NCI-H1417 treated with DMSO at 0.1 percent for 48 hours (cell line): ENCODE data around the gene SLC40A1.
A peak's percentile ranks its signal among the peaks of the same experiment; 100 is the strongest.
"Not testable (repeated sequence)": the region's sequence is repeated elsewhere in the genome, so short reads cannot be mapped to it uniquely, and the experiment has no call there.

Experiments used
- DNase-seq: peaks from one replicate; lab custom pipeline; 2025; lab: John Stamatoyannopoulos, UW

The SLC40A1 gene, protein sequence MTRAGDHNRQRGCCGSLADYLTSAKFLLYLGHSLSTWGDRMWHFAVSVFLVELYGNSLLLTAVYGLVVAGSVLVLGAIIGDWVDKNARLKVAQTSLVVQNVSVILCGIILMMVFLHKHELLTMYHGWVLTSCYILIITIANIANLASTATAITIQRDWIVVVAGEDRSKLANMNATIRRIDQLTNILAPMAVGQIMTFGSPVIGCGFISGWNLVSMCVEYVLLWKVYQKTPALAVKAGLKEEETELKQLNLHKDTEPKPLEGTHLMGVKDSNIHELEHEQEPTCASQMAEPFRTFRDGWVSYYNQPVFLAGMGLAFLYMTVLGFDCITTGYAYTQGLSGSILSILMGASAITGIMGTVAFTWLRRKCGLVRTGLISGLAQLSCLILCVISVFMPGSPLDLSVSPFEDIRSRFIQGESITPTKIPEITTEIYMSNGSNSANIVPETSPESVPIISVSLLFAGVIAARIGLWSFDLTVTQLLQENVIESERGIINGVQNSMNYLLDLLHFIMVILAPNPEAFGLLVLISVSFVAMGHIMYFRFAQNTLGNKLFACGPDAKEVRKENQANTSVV

DNA sequence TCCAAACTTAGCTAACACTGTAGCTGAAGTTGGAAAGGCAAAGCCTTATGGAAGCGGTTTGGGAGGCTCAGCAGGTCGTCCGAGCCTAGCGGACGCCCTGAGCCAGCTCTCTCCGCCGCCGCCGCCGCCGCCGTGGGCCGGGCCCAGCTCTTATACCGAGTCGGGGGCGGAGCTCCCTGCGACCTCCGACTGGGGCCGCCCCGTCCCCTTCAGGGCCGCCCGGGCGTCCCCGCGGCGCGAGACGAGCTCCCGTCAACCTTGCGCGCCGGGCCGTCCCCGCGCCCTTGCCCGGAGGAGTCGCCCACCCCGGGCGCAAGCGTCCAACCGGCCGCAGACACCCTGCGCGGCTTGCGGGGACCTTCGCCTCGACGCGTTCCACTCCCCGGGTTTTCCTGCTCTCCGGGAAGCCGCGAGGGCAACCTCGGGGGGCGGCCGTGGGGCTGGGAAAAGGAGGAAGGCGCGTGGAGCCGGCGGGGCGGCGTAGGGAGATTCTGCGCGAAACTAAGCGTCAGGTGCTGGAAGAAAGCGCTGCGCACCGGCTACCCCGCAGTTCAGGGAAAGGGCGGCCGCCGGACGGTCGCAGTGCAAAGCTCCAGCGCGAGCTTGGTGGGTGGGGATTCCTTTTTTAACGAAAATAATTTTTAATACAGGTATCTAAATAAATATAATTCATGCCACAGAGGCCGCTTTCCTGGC, at the start of gene SLC40A1:
TSS of gene SLC40A1 (minus strand) at position 129 of the 696 bp plus-strand sequence. CDS start 326 bp downstream, outside the sequence.
- DNase-seq, result peak; percentile 43

DNA sequence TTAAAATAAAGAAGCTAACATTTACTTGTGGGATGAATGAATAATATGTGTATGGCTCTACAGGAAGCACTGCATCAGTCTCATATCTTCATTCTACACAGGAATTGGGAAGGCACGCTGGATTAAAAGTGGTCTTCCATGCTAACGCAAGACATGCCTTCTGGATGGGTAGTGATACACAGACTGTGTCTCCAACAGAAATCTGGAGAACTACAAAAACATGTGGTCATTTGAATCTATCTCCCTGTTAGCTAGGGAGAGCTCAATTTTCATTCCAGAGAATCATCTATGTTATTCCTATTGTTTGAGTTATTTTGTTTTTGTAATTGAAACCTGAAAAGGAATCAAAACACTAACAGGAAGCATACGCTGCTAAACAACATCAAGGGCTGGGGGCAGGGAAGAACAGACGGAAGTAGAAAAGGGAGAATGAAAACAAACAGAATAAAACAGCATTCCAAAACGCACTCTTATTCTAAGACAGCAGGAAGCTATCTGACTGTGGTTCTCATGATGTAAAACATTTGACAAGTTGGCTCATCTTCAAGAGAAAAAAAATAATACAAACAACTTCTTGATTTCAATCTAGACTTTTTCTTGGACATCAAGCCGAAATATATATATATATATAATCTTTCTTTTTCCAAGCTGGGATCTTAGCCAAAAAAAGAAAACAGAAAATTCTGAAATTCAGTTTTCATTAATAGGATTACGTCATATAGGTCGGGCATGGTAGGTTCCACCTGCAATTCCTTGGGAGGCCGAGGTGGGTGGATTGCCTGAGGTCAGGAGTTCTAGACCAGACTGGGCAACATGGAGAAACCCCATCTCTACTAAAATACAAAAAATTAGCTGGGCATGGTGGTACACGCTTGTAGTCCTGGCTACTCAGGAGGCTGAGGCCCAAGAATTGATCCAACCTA, 49.2 kb upstream of the SLC40A1 start:
- DNase-seq, result no peak

DNA sequence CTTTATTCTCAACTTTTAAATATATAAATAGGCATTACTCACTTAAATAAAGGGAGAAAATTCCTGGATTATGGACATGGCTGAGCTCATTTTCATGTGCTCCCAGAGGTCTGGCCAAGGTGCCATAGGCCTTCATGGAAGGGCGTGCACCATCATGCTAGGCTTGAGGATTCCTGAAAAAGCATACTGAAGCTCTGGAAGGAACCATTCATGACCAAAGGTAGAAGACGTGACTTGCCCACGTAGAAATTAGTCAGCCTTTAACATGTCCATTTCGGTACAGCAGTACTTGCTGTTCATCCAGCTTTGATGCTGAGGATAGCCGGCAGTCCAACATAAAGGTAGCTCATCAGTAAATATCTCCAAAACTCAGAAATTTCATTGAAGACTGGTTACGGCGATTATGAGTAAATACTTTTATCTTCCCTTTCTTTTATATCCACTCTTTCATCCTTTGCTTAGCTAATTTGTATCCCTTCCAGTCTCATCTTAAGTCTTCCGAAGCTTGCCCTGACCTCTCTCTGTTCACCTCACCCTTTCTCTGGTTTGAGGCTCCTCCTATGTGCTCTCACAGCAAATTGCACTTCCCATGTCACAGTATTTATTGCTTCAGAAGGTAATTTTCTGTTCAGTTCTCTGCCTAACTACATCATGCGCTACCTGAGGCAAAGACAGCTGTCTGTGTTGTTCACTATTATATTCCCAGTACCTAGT, 48.4 kb upstream of the SLC40A1 start:
- DNase-seq, result no peak

DNA sequence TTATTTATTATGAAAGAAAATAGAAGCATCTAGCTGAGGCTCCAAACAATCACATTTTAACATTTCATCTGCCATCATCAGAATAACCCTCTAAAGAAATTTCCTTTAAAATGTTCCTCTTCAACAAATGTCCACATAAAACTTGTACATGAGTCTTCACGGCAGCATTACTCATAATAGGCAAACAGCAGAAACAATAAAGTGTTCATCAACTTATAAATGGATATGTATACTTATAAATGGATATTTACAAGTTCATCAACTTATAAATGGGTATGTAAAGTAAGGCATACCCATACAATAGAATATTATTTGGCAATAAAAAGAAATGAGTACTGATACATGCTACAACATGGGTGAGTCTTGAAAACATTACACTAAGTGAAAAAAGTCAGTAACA, 47.2 kb upstream of the SLC40A1 start:
- DNase-seq, result no peak

DNA sequence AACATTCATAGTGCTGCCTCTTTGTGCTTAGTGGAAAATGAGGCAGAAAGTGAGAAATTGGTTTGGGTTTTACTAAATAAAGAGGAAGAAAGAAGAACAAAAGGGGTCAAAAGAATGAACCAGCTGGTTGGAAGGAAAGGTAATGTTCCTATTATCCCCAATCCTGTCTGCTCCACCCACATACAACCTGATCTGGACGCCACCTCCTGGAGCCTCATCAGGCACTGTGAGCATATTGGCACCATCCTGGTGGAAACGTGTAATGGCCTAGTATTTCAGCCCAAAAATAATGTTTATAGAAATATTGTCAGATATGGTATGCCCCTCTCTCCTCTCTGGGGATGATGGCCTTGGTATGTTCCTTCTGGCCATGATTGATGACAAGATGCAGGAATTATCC, 45.0 kb upstream of the SLC40A1 start:
- no peak for DNase-seq

DNA sequence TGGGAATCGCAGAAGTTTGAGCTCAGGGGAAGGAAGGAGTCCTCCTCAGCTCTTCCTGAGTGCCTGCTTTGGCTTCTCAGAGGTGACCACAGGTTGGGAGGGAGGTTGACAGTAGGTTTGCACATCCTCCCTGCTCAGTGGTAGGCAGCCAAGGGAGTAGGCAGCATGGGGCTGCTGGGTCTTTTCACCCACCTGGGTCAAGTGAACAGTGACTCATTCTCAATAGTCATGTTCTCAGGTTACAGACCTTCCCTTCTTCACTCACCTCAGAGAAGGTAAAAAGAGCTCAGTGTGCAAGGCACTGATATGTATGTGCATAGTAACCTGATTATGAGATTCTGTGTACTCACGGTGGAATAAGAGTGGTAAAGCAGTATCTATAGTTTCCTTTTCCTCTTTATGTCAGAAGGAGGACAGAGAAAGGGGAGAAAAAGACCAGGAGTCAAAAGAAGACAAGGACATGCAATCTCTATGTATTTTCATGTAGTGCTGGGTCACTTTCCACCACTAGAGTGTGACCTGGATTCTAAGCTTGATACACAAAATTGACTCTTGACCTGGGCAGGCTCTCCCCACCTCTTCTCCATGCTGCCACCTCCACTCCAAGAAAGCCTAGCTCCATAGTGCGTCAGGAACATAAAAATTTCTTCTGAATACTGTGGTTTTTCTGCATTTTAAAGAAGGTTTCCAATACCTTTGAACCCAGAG, 44.2 kb upstream of the SLC40A1 start:
- DNase-seq, result no peak

DNA sequence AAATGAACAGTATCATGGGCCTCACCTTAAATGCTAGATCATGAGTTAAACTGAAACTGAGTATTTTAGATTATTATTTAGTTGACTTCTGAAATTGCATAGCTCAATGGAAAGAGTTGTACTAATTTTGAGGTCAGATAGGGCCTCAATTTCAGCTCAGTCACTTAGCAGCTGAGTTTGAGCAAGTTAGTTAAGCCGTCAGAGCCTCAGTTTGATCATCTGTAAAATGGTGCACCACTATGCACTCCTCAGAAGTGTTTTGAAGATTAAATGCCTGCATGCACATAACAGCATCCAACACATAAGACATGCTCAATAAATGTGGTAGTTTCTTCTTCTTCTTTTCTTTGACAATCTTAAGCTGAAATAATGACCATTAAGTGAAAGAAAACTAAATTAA, 42.5 kb upstream of the SLC40A1 start:
- no peak for DNase-seq

DNA sequence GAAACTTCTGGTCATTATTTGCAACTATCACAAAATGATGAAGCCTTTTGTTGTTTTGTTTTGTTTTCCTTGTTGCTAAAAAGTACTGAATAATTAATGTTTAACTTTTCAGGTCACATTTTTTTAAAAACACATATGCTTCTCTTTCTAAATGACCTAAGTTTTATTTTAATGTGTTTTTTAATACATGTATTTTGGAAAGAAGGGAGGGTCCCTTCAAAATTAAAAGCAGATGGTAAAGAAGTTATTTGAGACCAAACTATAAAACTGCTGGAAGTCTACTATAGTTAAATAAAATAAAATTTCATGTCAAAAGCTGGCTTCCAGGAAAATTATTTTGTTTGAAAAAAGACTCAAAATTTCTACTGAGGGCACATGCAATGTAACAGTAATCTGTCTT, 41.2 kb upstream of the SLC40A1 start:
- no peak for DNase-seq

DNA sequence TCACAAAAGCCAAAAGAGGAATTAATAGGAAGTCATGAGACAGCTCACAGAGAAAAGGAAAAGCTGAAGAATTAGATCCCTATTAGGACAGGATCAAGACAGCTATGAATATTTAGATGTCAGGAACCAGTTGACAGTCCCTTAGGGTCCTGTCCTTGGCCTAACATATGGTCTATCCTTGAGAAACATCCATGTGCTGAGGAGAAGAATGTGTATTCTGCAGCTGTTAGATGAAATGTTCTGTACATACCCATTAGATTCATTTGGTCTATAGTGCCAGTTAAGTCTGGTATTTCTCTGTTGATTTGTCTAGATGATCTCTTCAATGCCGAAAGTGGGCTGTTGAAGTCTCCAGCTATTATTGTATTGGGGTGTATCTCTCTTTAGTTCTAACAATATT, 37.6 kb upstream of the SLC40A1 start:
- no peak for DNase-seq

DNA sequence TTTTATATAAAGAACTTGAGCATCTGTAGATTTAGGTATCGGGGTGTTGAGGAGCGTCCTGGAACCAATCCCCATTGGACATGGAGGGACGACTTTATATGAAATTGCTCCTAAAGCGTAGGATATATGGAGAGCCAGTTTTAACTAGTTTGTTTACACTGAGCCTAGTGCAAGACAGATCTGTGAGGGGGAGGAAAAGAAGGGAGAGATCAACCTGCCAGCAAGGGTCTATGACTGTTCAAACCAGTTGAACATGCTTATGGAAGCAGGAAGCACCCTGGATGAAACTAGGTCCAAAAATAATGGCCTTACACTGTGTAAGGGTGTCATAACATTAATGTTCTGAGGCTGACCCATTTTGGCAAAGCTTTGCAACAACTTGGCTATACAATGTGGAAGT, 34.0 kb upstream of the SLC40A1 start:
- DNase-seq, result no peak

DNA sequence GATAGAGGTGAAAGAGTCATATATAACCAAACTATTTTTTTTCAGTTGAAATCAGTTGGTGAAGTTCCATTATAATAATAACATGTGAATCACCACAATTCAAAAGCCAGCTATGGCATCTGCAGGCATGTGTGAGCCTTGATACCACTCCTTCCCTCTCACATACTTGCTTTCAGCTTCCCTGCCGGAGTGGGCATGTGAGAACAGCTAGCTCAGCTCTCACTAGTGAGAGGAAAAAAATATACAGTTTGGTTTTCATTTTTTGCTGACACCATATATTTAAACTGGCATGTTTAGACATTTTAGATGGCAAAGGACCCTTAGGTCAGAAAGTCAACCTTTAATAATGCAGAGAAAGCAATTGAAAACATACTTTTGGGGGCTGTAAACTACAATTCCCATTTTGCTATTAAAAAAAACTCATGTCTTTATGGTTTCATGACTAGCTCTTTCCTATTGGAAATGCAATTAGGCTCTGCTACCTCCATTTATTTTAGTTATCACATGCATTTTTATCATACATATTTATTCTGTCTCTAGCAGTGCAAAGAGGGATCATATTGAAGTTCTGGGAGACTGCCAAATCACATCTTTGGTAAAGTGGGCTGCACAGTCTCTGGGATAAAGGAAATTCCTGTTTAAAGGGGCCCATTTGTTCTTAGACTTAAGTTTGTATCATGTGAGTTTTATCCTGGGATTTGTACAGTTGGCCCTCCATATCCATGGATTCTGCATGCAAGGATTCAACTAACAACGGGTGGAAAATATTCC, 33.2 kb upstream of the SLC40A1 start:
- DNase-seq, result no peak

DNA sequence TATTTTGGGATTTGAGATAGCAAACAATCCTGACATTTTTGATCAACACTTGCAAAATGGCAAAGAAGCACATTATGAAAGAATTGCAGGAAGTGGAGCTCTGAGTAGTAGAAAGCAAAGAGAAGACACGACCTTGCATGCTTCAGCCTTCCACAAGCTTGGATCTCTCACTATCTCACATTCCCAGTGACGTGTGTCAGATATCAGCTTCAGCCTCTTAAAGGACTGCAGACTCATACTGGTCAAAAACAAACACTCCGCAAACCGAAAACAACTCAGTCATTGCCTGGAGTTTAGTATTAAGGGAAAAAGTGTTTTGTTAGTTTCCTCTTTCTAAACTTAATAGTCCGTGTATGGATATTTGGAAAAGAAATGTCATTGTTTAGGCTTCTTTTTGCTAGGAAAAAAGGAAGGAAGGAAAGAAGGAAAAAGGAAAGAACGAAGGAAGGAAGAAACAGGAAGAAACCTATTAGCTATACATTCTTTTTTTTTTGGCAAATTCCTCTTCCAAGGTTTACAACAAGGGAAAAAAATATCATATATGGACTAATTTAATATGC, 32.6 kb upstream of the SLC40A1 start:
- no peak for DNase-seq

DNA sequence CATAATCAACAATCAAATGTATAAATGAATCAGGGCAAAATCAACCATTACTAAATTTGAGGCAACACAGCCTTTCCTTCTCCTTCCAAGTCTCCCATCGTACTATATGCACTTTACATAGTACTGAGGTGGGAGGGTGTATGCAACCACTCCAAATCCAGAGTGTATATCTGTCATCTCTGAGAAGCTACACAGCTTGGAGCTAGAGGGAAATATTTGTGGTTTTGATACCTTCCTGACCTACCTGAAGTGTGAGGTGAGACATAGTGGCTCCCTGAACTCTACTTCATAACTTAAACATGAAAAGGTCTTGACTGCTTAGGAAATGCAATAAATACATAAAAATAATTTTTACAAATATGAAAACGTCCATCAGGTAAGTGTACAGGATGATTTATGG, 30.1 kb upstream of the SLC40A1 start:
- no peak for DNase-seq

DNA sequence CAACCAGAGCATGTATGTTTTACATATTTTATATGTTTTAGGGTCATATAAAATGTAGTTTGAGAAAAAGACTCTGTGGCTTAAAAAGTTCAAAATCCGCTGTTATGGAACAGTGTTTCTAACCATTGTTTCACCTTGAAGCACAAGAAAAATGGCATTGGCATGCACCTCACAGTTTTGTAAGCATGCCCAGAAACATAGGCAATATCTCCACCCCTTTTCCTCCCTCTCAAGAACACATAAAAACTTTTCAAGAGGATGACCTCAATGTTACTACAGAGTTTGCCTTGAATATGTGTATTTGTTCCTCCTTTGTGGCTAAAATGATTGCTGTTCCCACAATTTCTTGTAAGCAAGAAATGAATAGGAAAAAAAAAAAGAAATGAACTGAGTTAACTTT, 29.3 kb upstream of the SLC40A1 start:
- no peak for DNase-seq

DNA sequence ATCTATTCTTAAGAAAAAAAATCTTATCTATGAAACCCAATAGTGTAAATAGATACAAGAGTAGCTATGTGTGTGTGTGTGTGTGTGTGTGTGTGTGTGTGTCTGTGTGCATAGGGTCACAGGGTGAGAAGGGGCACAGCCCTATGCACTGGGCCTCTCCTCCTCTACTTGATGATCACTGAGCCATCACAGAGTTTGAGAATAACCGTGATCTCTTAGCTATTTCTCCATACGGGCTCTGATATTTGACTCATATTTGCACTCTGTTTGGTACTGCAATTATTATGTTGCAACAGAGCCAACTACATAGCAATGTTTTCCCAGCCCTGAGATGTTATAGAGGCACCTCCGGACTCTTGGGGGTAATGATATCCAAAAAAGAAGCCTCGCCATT, 28.8 kb upstream of the SLC40A1 start:
- no peak for DNase-seq

DNA sequence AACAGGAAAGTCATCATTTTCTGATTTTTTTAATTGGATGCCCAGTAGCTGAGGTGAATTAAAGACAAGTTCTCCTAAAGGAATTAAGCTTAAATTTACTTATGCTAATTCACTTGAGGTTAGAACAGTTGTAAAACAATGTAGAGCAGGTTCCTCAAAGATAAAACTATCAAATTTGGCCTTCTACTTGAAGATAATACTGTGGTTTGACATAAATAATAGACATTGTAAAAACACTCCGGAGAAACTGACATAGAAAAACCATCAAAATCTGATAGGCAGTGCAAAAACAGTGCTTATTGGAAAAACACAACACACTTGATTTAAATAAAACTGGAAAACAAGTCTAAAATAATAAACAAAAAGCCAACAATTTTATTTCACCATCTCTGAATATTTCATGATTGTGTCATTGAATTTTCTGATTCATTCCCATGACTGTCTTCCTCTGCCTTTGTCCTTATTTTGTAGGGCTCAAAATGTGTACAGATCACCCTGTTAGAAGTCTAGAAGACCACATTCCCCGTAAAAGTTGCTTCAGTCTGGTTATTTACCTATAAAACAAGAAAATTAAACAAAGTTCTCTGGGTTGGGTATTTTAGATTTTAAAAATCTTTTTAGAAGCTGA, 28.3 kb upstream of the SLC40A1 start:
- no peak for DNase-seq

DNA sequence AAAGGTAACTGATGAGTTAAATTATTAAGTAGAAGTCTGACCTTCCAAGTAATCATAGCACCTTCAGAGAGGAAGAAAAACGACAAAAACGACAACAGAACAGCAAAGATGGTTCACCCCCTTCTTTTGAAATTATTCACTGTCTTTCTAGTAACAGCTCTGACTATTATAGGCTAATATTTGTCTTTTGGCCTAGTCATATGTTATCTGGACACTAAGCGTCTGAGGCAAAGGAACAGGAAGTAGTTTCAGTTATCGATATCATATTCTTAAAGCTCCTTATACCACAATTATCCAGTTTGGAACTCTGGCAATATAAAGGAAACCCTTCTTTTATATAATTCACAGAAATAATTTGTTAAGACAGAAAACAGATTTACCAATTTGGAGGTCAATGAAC, 27.6 kb upstream of the SLC40A1 start:
- DNase-seq, result no peak

DNA sequence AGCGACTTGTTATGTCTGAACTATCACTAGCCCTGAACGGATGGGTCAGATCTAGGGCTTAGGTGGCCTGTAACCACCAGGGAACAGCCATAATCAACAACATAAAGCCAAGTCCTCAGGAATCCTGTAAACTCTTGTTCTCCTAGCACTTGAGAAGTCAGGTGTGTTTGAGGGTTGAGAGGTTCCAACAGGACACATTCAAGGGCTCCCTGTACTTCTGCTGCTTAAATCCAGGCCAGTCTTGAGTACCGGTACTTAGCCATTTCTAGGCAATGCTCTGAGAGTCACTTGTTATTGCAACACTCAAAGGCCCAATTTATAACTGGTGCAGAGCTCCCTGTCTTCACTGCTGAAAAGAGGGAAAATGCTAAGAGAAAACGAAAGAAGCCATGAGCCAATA, 21.6 kb upstream of the SLC40A1 start:
- no peak for DNase-seq

DNA sequence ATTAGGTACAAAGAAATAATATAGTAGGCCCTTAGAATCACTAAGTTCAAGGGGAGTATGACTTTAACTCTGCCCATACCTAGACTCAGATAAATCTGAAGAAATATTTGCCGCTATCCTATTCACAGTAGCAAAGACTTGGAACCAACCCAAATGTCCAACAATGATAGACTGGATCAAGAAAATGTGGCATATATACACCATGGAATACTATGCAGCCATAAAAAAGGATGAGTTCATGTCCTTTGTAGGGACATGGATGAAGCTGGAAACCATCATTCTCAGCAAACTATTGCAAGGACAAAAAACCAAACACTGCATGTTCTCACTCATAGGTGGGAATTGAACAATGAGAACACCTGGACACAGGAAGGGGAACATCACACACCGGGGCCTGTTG, 21.1 kb upstream of the SLC40A1 start:
- not testable (repeated sequence) for DNase-seq
